Heart right ventricle (tissue), 16 donors: ENCODE data around the gene EDC3. TPM values are rescaled to one million over a fixed set of nuclear protein-coding genes. Genes with fewer than 3 reads are reported as not detected.
A peak's percentile ranks its signal among the peaks of the same experiment; 100 is the strongest.

Experiments used
- ATAC-seq, 8 donors: fragments of 200-7000 bp; cut with Tn5 transposase; one replicate each; pipeline ENCODE4 v1.9.1; 2020; ENCODE audit warnings: mild to moderate bottlenecking in 8 of 8, moderate library complexity in 8 of 8, moderate number of reproducible peaks in 1 of 8
- DNase-seq, 2 donors: peaks; one replicate each; pipeline ENCODE4 v3.0.0-alpha.2; 2020
- H3K27ac ChIP-seq, 10 donors: fragments of 200-600 bp; sonication (generic) in 2 of 10; one replicate each; pipeline versions ENCODE4 v1.5.0 to v1.8.0; 2020 to 2022; ENCODE audit warnings: mild to moderate bottlenecking in 3 of 10
- H3K27me3 ChIP-seq, 7 donors: fragments of 200-600 bp; one replicate each; pipeline ENCODE4 v1.8.0; 2021 to 2022; ENCODE audit warnings: mild to moderate bottlenecking in 2 of 7
- H3K36me3 ChIP-seq, 9 donors: fragments of 200-600 bp; sonication (generic) in 1 of 9; one replicate each; pipeline versions ENCODE4 v1.5.0 to v1.8.0; 2020 to 2022; ENCODE audit warnings: mild to moderate bottlenecking in 2 of 9
- H3K4me1 ChIP-seq, 9 donors: fragments of 200-600 bp; sonication (generic) in 1 of 9; one replicate each; pipeline versions ENCODE4 v1.5.0 to v1.8.0; 2020 to 2022; ENCODE audit warnings: mild to moderate bottlenecking in 4 of 9
- H3K4me3 ChIP-seq, 10 donors: fragments of 200-600 bp; sonication (generic) in 2 of 10; one replicate each; pipeline versions ENCODE4 v1.5.0 to v1.8.0; 2020 to 2022; ENCODE audit warnings: mild to moderate bottlenecking in 7 of 10, moderate library complexity in 2 of 10
- H3K9me3 ChIP-seq, 11 donors: fragments of 200-600 bp in 10 of 11; sonication (generic) in 2 of 11; one replicate each; pipeline versions ENCODE4 v1.5.0 to v1.8.0; 2013 to 2022; ENCODE audit warnings: mild to moderate bottlenecking in 2 of 11, control low read depth in 1 of 11, moderate library complexity in 1 of 11
- CTCF ChIP-seq, 9 donors: fragments of 200-600 bp; sonication (generic) in 2 of 9; IDR thresholded peaks; one replicate each; pipeline versions ENCODE4 v1.5.0 to v1.8.0; 2021 to 2022; ENCODE audit warnings: antibody characterized with exemption in 9 of 9, mild to moderate bottlenecking in 5 of 9, moderate library complexity in 1 of 9
- WGBS, 2 donors: extraction: QIAGEN DNeasy Blood & Tissue Kit; methylation state at CpG; one replicate each; pipeline ENCODE4 v1.1.7; 2013; ENCODE audit warnings: inconsistent platforms in 1 of 2; 5-methylcytosine and 5-hydroxymethylcytosine counted together
- intact Hi-C, 10 donors: fragments of 100-400 bp; cut with DNase I; formaldehyde crosslinking; loops; one replicate each; pipeline versions ENCODE4 v1.11.1 to v1.14.2; 2022
- polyA plus RNA-seq, 2 donors: library from polyadenylated mRNA; stranded (reverse); fragments of 200-250 nt; gene quantifications; one replicate each; pipeline ENCODE4 v1.2.3, GENCODE V29; 2013
- total RNA-seq, 10 donors: library from RNA; stranded (reverse); fragmentation: NEBNext Ultra II Directional in 3 of 10; extraction: Animal tissue kit (Norgen Biotek cat#: 25700) in 3 of 10; gene quantifications; one replicate each; pipeline versions ENCODE4 v1.2.1 to v1.2.4, GENCODE V29; 2021 to 2023
- donor health status: Arrhythmogenic right ventricular cardiomyopathy.
- donor health status: ischemic (EF 13 %, LVEDD 7.1; RV severe dilation, severe dysfunction).
- donor health status: healthy with polysubstance abuse.
- donor health status: DM: no; HTN: yes; CAD: no.
- donor health status: DM: no; HTN: no; CAD: no.
- donor health status: ischemic (EF 25% LVEDD 6.9; RV normal size, moderate dysfunction).
- donor health status: ischemic (EF 25% LVEDD 5.7; RV mildly dilated, moderate dysfunction).
- donor health status: healthy.
- donor health status: DM: yes; HTN: yes; CAD: no.
- donor health status: Ischemic cardiomyopathy.
- donor health status: ischemic (EF 35%, LVEDD 5.7; RV mildly dilated, moderate dysfunction).
- donor health status: nonischemic (EF 11% LVEDD 7.7; RV severe dilation, severe dysfunction).
- donor health status: DM: yes; HTN: yes; CAD: no.
- donor health status: PGD.
- donor health status: ischemic (EF 29% LVEDD 5.4; RV normal size, mild dysfunction).
- donor health status: nonischemic (EF 23%, LVEDD 6.1; RV moderate dilation, normal function).

Gene EDC3
- total and polyA plus RNA-seq, 12 donors, result 10.4 to 18.1 (median 15.5) TPM

- H3K27me3 ChIP-seq, result no peaks in the 10 kb centered on the region
- 82 to 84% methylated on average over 15 of the region's 15 CpGs for WGBS, 2 donors
- DNase-seq, result no peak
- no peak for TF ChIP-seq CTCF (IDR thresholded peaks at IDR 0.05)
- H3K4me3 ChIP-seq, result no peak overlapping the region
- peak overlapping the region in 4 of 10 donors; percentile 10 to 98 (median 39) for H3K27ac ChIP-seq
- H3K36me3 ChIP-seq, result peaks cover 6 to 55% (median 48%) of the 10 kb centered on the region in 9 donors
- H3K9me3 ChIP-seq, result no peaks in the 10 kb centered on the region
- intact Hi-C loops, result loop anchor here in 8 of 10 donors (5.0 to 10.0 kb wide), 5 partner anchors 77 to 326 kb away; partner anchors contain the start of genes ARID3B (in 5 of the 8) and UBL7 (in 3 of the 8)
- H3K4me1 ChIP-seq, result peaks cover 14 to 65% (median 47%) of the 10 kb centered on the region in 9 donors
- no peak for ATAC-seq
Measured at GRCh38 chr15:74618841-74619596, 76.8 kb downstream of the EDC3 start.

- Histone ChIP-seq H3K27ac (peak overlapping the region in 9 of 10 donors; percentile 96 to 99 (median 98)), H3K4me3 (peak overlapping the region in 9 of 10 donors; percentile 77 to 100 (median 95)), H3K27me3 (no peaks in the 10 kb centered on the region), H3K36me3 (peaks cover 0 to 35% (median 28%) of the 10 kb centered on the region in 9 donors), H3K4me1 (peaks cover 14 to 67% (median 47%) of the 10 kb centered on the region in 9 donors), H3K9me3 (no peaks in the 10 kb centered on the region)
- TF ChIP-seq CTCF (IDR thresholded peaks at IDR 0.05), result no peak
- intact Hi-C loops, result loop anchor here in 9 of 10 donors (2.0 to 10.0 kb wide), 6 partner anchors 75 to 328 kb away; partner anchors contain the start of genes ARID3B (in 5 of the 9) and UBL7 (in 4 of the 9)
- no peak for DNase-seq
- ATAC-seq, result no peak
Measured at GRCh38 chr15:74616996-74617395, 78.8 kb downstream of the EDC3 start.

GRCh38 chr15:74616366-74616939 lies 79.4 kb downstream of the EDC3 start:
- DNase-seq (peak; percentile 79 to 87), ATAC-seq (peak; percentile 1 to 55 (median 34))
- 1 to 2% methylated on average over 18 of the region's 18 CpGs for WGBS, 2 donors
- H3K4me3 ChIP-seq, result peak overlapping the region; percentile 77 to 100 (median 95)
- H3K27ac ChIP-seq, result peak overlapping the region; percentile 82 to 99 (median 98)
- no peaks in the 10 kb centered on the region for H3K9me3 ChIP-seq
- intact Hi-C loops, result loop anchor here in 9 of 10 donors (2.0 to 10.0 kb wide), 6 partner anchors 74 to 328 kb away; partner anchors contain the start of genes ARID3B (in 5 of the 9) and UBL7 (in 4 of the 9)
- H3K36me3 ChIP-seq, result peaks cover 0 to 30% (median 23%) of the 10 kb centered on the region in 9 donors
- H3K27me3 ChIP-seq, result no peaks in the 10 kb centered on the region
- TF ChIP-seq CTCF (IDR thresholded peaks at IDR 0.05), result no peak
- peaks cover 14 to 68% (median 46%) of the 10 kb centered on the region in 9 donors for H3K4me1 ChIP-seq
